ENCODE results near the gene SIRT7. TPM values are rescaled to one million over a fixed set of nuclear protein-coding genes. Genes with fewer than 3 reads are reported as not detected.

Gene SIRT7
- total and polyA plus RNA-seq, 12 donors, result 4.2 to 49.8 (median 14.6) TPM

DNA sequence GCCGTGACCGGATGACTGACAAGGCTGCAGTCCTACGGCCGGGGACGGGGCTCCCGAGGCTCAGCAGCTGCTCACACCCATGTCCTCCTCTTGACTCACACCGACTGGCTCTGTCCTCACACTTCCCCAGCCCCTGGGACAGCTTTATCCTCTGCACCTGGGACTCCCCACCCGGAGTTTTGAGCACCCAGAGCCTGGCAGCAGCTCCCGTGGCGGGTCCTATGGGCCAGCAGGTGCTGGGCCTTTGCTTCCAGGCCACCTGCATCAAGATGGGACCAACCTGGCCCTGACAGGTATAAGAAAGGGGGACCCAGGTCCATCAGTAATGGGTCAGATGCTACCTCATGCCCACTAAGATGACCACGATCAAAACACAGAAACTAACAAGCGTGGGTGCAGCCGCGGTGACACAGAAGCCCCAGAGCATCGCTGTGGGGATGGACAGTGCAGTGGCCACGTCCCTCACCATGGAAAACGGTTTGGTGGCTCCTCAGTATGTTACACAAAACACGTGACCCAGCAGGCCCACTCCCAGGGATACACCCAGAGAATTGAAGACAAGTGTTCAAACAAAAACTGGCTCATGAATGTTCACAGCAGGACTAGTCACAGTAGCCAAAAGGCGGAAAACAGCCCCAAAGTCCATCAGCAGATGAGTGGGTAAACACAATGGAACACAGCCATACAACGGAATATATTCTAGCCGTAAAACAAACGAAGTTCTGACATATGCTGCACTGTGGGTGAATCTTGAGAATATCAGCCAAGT lies 46.3 kb upstream of the SIRT7 start:
- Histone ChIP-seq H3K4me3 (no peak overlapping the region), H3K4me1 (replicated peaks in 1 of 2) (peaks cover 27% of the 10 kb centered on the region in 2 donors), H3K27me3 (peaks cover 28% of the 10 kb centered on the region), H3K9me3 (replicated peaks in 1 of 3) (no peaks in the 10 kb centered on the region), H3K36me3 (replicated peaks in 1 of 2) (no peaks in the 10 kb centered on the region), H3K27ac (no peak overlapping the region)
- 78 to 86% (median 81%) methylated on average over 18 to 22 of the region's 22 CpGs for WGBS, 4 donors
- DNase-seq, result no peak
- intact Hi-C loops (cut with DNase I), result no loop called here
- TF ChIP-seq POLR2A (IDR thresholded peaks at IDR 0.05), result no peak
- TF ChIP-seq, protein P1, sequence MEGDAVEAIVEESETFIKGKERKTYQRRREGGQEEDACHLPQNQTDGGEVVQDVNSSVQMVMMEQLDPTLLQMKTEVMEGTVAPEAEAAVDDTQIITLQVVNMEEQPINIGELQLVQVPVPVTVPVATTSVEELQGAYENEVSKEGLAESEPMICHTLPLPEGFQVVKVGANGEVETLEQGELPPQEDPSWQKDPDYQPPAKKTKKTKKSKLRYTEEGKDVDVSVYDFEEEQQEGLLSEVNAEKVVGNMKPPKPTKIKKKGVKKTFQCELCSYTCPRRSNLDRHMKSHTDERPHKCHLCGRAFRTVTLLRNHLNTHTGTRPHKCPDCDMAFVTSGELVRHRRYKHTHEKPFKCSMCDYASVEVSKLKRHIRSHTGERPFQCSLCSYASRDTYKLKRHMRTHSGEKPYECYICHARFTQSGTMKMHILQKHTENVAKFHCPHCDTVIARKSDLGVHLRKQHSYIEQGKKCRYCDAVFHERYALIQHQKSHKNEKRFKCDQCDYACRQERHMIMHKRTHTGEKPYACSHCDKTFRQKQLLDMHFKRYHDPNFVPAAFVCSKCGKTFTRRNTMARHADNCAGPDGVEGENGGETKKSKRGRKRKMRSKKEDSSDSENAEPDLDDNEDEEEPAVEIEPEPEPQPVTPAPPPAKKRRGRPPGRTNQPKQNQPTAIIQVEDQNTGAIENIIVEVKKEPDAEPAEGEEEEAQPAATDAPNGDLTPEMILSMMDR (IDR thresholded peaks at IDR 0.05), result no peak

DNA sequence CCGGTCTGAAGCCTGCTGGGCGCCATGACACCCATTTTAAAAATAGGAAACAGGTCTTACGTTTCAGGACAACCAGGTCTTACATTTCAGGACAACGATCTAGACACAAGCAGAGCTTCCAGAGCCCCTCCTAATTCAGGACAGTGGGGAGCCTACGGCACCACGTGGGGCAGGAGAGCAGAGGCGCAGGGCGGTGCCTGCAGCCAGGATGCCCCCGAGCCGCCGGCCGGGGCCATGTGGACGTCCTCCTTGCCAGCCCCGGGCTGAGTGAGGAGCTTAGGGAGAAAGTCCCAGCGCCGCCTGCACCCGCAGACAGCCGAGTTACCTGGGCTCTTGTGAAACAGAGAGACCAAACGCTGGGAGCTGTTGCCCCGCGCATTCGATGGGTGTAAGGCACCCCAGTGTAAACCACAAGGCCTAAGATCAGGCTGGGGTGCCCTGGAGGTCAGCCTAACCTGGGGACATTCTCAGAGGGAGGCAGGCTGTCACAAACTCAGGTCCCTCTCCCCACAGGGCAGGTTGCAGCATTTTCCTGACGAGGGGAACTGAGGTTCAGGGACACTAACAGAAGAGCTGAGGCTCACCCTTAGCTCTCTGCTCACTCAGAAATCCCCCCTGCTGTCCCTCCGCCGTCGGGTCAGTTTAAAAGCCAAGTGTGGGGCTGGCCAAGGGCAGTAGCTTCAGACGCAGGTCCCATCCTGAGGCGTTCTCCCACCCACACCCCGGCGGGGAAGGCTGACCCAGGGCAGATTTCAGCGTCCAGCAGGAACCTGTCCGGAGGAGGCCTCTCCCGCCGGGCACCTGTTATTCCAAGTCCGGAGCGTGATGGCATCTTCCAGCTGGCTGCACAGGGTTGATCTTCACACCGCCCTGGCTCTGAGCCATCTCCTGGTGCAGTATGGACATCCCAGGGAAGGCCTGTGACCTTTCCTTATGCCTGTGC lies 44.8 kb upstream of the SIRT7 start:
- DNase-seq, result no peak
- Histone ChIP-seq H3K4me1 (replicated peaks in 1 of 2) (peaks cover 20 to 21% of the 10 kb centered on the region in 2 donors), H3K27me3 (peaks cover 35% of the 10 kb centered on the region), H3K4me3 (no peak overlapping the region), H3K27ac (no peak overlapping the region), H3K9me3 (replicated peaks in 1 of 3) (no peaks in the 10 kb centered on the region), H3K36me3 (replicated peaks in 1 of 2) (no peaks in the 10 kb centered on the region)
- intact Hi-C loops (cut with DNase I), result no loop called here
- 70 to 76% (median 74%) methylated on average over 19 to 37 of the region's 37 CpGs for WGBS, 4 donors
- TF ChIP-seq POLR2A (IDR thresholded peaks at IDR 0.05), result no peak
- TF ChIP-seq, protein P1 (IDR thresholded peaks at IDR 0.05), result no peak

DNA sequence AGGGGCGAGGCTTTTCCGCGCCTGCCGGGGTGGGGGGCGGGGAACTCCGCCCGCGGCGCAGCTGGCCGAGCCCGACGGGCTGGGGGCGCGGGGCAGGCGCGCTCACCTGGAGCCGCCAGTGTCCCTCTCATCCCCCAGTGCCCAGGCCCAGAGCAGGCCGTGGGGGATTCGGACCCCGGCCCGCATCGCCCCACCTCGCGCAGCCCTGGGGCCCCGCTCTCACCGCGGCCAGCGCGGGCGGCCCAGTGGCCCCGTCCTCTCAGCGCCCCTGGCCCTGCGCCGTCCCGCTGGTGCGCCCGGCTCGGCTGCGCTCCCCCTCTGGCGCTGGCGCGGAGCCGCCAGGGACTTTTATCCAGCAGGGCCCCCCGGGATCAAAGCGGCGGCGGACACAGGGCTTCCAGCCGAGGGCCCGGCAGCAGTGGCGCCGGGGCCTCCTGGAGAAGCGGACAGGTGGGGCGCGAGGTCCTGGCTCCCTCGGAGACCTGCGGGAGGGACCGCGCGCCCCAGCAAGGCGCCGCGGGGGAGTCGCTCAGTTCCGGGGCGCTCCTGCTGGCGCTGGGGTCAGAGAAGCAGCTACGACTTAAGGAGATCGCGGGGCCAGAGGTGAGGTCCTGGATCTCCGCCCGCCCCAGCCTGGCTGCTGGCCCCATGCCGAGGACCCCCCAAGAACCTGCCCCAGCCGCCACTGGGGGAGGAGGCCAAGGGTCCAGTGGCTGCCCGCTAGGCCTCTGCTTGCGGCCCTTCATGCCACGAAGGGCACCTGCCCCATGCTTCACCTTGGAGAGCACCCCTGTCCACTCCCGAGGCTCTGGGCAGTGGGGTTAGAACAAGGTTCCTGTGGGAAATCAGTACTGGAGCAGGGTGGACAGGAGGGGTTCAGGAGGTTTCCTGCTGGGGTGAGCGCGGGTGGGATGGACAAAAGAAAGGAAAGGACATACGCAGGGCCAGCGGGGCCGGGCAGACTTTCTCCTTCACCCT lies 43.8 kb upstream of the SIRT7 start:
- Histone ChIP-seq H3K9me3 (replicated peaks in 1 of 3) (no peaks in the 10 kb centered on the region), H3K4me3 (no peak overlapping the region), H3K36me3 (replicated peaks in 1 of 2) (no peaks in the 10 kb centered on the region), H3K4me1 (replicated peaks in 1 of 2) (peaks cover 10 to 12% of the 10 kb centered on the region in 2 donors), H3K27me3 (peaks cover 35% of the 10 kb centered on the region), H3K27ac (no peak overlapping the region)
- whole genome bisulfite sequencing, 4 donors, result 14 to 66% (median 43%) methylated on average over 9 to 82 of the region's 82 CpGs
- no peak for DNase-seq
- intact Hi-C loops (cut with DNase I), result loop anchor here in 1 of 2 donors (2.0 kb wide), 1 partner anchor 59 kb away; no protein-coding TSS in a partner anchor
- TF ChIP-seq, protein P1 (IDR thresholded peaks at IDR 0.05), result no peak
- no peak for TF ChIP-seq POLR2A (IDR thresholded peaks at IDR 0.05)

Measured in adrenal gland (tissue), 12 donors.